ENCODE results near the gene CSRNP3. TPM values are rescaled to one million over a fixed set of nuclear protein-coding genes. Genes with fewer than 3 reads are reported as not detected.
A peak's percentile ranks its signal among the peaks of the same experiment; 100 is the strongest.

Gene CSRNP3
- total and polyA plus RNA-seq, 4 donors = 0.20 to 5.4 (median 2.1) TPM

- no peak overlapping the region for H3K4me3 ChIP-seq (ENCODE audit: low read length in 2 of 2)
- DNase-seq (no peak), ATAC-seq (ENCODE audit: low FRiP score) (no peak)
- H3K27me3 ChIP-seq (ENCODE audit: control insufficient read depth in 1 of 2, insufficient read depth in 2 of 2, low read length in 1 of 2) = no peaks in the 10 kb centered on the region
- no peaks in the 10 kb centered on the region for H3K36me3 ChIP-seq (ENCODE audit: control insufficient read depth in 1 of 2, insufficient read depth in 2 of 2, low read length in 1 of 2)
- intact Hi-C loops (cut with DNase I) = no loop called here
- WGBS, 2 donors = 93 to 94% methylated on average over 4 of the region's 4 CpGs
- no peak overlapping the region for H3K27ac ChIP-seq (ENCODE audit: low read depth in 1 of 2, low read length in 2 of 2)
- H3K9me3 ChIP-seq (ENCODE audit: control insufficient read depth, low read length) = no peaks in the 10 kb centered on the region
- H3K4me1 ChIP-seq (ENCODE audit: control insufficient read depth in 1 of 2, insufficient read depth in 2 of 2, low read length in 2 of 2) = no peaks in the 10 kb centered on the region
These were observed 96.5 kb downstream of the CSRNP3 start for GRCh38 chr2:165566008-165566407.

DNA sequence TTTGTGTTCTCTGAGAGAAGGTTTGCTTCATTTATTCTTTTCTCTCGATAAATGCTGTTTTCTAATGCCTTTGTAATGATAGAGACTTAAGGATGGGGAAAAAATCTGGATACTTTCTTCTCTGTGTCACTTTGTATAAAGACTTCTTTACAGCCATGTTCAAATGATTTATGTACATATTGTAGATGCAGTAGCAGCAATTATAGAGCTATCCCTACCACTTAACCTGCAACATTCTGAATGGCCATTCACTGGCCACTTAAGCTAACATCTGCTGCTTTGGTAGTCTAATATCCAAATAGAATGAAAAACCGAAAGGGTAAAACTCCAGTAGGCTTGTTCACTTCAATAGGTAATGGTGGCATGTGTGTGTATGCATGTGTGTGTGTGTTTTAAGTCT lies 97.8 kb downstream of the CSRNP3 start:
- no peaks in the 10 kb centered on the region for H3K4me1 ChIP-seq (ENCODE audit: control insufficient read depth in 1 of 2, insufficient read depth in 2 of 2, low read length in 2 of 2)
- H3K4me3 ChIP-seq (ENCODE audit: low read length in 2 of 2) = no peak overlapping the region
- ATAC-seq (ENCODE audit: low FRiP score) (no peak), DNase-seq (no peak)
- no peak overlapping the region for H3K27ac ChIP-seq (ENCODE audit: low read depth in 1 of 2, low read length in 2 of 2)
- no peaks in the 10 kb centered on the region for H3K9me3 ChIP-seq (ENCODE audit: control insufficient read depth, low read length)
- H3K36me3 ChIP-seq (ENCODE audit: control insufficient read depth in 1 of 2, insufficient read depth in 2 of 2, low read length in 1 of 2) = no peaks in the 10 kb centered on the region
- intact Hi-C loops (cut with DNase I) = no loop called here
- no peaks in the 10 kb centered on the region for H3K27me3 ChIP-seq (ENCODE audit: control insufficient read depth in 1 of 2, insufficient read depth in 2 of 2, low read length in 1 of 2)
- 94 to 95% methylated on average over 2 of the region's 2 CpGs for WGBS, 2 donors

GRCh38 chr2:165568361-165568760 lies 98.9 kb downstream of the CSRNP3 start:
- no peaks in the 10 kb centered on the region for H3K27me3 ChIP-seq (ENCODE audit: control insufficient read depth in 1 of 2, insufficient read depth in 2 of 2, low read length in 1 of 2)
- no peak for ATAC-seq (ENCODE audit: low FRiP score)
- no peaks in the 10 kb centered on the region for H3K9me3 ChIP-seq (ENCODE audit: control insufficient read depth, low read length)
- intact Hi-C loops (cut with DNase I) = no loop called here
- no peak for DNase-seq
- H3K4me1 ChIP-seq (ENCODE audit: control insufficient read depth in 1 of 2, insufficient read depth in 2 of 2, low read length in 2 of 2) = no peaks in the 10 kb centered on the region
- no peak overlapping the region for H3K27ac ChIP-seq (ENCODE audit: low read depth in 1 of 2, low read length in 2 of 2)
- H3K36me3 ChIP-seq (ENCODE audit: control insufficient read depth in 1 of 2, insufficient read depth in 2 of 2, low read length in 1 of 2) = no peaks in the 10 kb centered on the region
- H3K4me3 ChIP-seq (ENCODE audit: low read length in 2 of 2) = no peak overlapping the region

GRCh38 chr2:165571477-165571876 lies 102.0 kb downstream of the CSRNP3 start:
- 98 to 100% methylated on average over 1 of the region's 1 CpG for WGBS, 2 donors
- Histone ChIP-seq H3K36me3 (ENCODE audit: control insufficient read depth in 1 of 2, insufficient read depth in 2 of 2, low read length in 1 of 2) (no peaks in the 10 kb centered on the region), H3K9me3 (ENCODE audit: control insufficient read depth, low read length) (no peaks in the 10 kb centered on the region), H3K27me3 (ENCODE audit: control insufficient read depth in 1 of 2, insufficient read depth in 2 of 2, low read length in 1 of 2) (no peaks in the 10 kb centered on the region), H3K27ac (ENCODE audit: low read depth in 1 of 2, low read length in 2 of 2) (no peak overlapping the region), H3K4me3 (ENCODE audit: low read length in 2 of 2) (no peak overlapping the region), H3K4me1 (ENCODE audit: control insufficient read depth in 1 of 2, insufficient read depth in 2 of 2, low read length in 2 of 2) (no peaks in the 10 kb centered on the region)
- intact Hi-C loops (cut with DNase I) = no loop called here
- ATAC-seq (ENCODE audit: low FRiP score) (no peak), DNase-seq (no peak)

GRCh38 chr2:165572151-165572550 lies 102.7 kb downstream of the CSRNP3 start:
- Histone ChIP-seq H3K36me3 (ENCODE audit: control insufficient read depth in 1 of 2, insufficient read depth in 2 of 2, low read length in 1 of 2) (no peaks in the 10 kb centered on the region), H3K27me3 (ENCODE audit: control insufficient read depth in 1 of 2, insufficient read depth in 2 of 2, low read length in 1 of 2) (no peaks in the 10 kb centered on the region), H3K4me1 (ENCODE audit: control insufficient read depth in 1 of 2, insufficient read depth in 2 of 2, low read length in 2 of 2) (no peaks in the 10 kb centered on the region), H3K9me3 (ENCODE audit: control insufficient read depth, low read length) (no peaks in the 10 kb centered on the region), H3K4me3 (ENCODE audit: low read length in 2 of 2) (no peak overlapping the region), H3K27ac (ENCODE audit: low read depth in 1 of 2, low read length in 2 of 2) (no peak overlapping the region)
- intact Hi-C loops (cut with DNase I) = no loop called here
- ATAC-seq (ENCODE audit: low FRiP score) (no peak), DNase-seq (no peak)
- 28 to 29% methylated on average over 3 of the region's 3 CpGs for WGBS, 2 donors

DNA sequence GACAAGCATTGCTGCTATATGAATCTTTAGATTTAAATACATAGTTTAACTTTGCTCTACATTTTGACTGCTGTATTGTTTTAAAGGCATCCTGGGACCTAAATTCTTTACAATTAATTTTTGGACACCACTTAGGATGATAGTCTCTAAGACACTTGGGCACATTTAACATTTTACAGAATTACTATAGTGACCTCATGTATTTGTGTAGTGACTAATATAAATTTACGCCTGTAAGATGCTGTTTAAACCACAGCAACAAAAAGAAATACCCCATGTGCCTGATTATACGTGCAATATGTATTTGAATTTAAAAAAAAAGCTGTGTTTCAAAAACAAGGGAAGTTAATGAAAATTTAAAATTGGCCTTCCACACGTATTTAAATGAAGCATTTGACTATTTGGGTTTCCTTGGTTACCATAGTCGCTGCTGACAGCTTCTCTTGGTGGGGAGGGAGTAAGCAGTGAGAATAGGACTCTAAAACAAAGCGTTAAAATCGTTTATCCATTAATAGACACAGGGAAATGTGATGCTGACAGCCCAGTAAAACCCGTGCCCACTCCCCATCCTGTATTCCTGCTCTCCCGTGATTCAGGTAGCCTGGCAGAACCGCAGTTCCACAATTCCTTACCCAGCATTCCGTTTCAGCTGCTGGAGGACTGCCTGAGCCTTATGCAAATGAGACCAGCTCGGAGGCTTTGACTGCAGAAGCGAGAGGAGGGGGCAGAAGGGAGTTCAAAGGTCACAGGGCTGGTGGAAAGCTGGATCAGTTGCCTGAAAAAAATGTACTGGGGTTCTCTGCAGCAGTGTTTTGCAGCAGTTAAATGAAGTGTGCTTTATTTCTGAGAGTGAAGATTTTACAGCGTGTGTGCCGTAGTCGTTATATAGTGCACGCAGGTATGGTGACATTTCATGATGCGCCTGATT lies 104.3 kb downstream of the CSRNP3 start:
- Histone ChIP-seq H3K27me3 (ENCODE audit: control insufficient read depth in 1 of 2, insufficient read depth in 2 of 2, low read length in 1 of 2) (no peaks in the 10 kb centered on the region), H3K9me3 (ENCODE audit: control insufficient read depth, low read length) (no peaks in the 10 kb centered on the region), H3K27ac (ENCODE audit: low read depth in 1 of 2, low read length in 2 of 2) (no peak overlapping the region), H3K36me3 (ENCODE audit: control insufficient read depth in 1 of 2, insufficient read depth in 2 of 2, low read length in 1 of 2) (no peaks in the 10 kb centered on the region), H3K4me1 (ENCODE audit: control insufficient read depth in 1 of 2, insufficient read depth in 2 of 2, low read length in 2 of 2) (no peaks in the 10 kb centered on the region), H3K4me3 (ENCODE audit: low read length in 2 of 2) (peak overlapping the region; percentile 30 to 60)
- intact Hi-C loops (cut with DNase I) = no loop called here
- ATAC-seq (ENCODE audit: low FRiP score) (peak; percentile 86), DNase-seq (peak in 1 of 2 donors; percentile 48)
- WGBS, 2 donors = 15 to 17% methylated on average over 17 of the region's 17 CpGs

DNA sequence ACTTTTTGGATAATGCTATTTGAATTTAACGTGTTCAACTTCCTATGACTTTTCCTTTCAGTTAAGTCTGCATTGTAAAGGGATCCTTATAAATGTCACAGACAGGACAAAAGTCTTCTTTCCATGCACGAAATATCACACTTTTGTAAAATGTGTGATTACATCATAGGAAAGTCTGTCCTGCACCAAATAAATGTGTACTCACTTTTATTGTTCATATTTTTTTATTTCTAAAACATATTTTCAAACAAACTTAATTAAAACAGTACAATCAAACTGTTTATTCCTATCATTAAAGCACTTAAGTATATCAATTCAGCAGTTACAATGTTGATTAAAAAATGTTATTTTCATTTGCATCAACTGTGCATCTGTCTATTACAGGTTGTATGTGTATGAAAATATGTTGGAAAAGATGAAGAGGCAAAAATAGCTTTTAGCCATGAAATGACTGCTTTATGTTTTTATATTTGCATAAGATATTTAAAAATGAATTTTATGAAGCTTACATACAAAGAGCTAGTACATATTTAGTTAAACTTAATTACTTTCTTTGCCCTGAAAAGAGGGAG lies 105.6 kb downstream of the CSRNP3 start:
- no peaks in the 10 kb centered on the region for H3K9me3 ChIP-seq (ENCODE audit: control insufficient read depth, low read length)
- no peak for DNase-seq
- no peak overlapping the region for H3K27ac ChIP-seq (ENCODE audit: low read depth in 1 of 2, low read length in 2 of 2)
- H3K36me3 ChIP-seq (ENCODE audit: control insufficient read depth in 1 of 2, insufficient read depth in 2 of 2, low read length in 1 of 2) = no peaks in the 10 kb centered on the region
- H3K4me1 ChIP-seq (ENCODE audit: control insufficient read depth in 1 of 2, insufficient read depth in 2 of 2, low read length in 2 of 2) = no peaks in the 10 kb centered on the region
- 86 to 87% methylated on average over 2 of the region's 2 CpGs for WGBS, 2 donors
- no peaks in the 10 kb centered on the region for H3K27me3 ChIP-seq (ENCODE audit: control insufficient read depth in 1 of 2, insufficient read depth in 2 of 2, low read length in 1 of 2)
- no peak overlapping the region for H3K4me3 ChIP-seq (ENCODE audit: low read length in 2 of 2)
- no peak for ATAC-seq (ENCODE audit: low FRiP score)
- intact Hi-C loops (cut with DNase I) = no loop called here

- DNase-seq = no peak
- Histone ChIP-seq H3K36me3 (ENCODE audit: control insufficient read depth in 1 of 2, insufficient read depth in 2 of 2, low read length in 1 of 2) (no peaks in the 10 kb centered on the region), H3K4me3 (ENCODE audit: low read length in 2 of 2) (no peak overlapping the region), H3K27me3 (ENCODE audit: control insufficient read depth in 1 of 2, insufficient read depth in 2 of 2, low read length in 1 of 2) (no peaks in the 10 kb centered on the region), H3K27ac (ENCODE audit: low read depth in 1 of 2, low read length in 2 of 2) (no peak overlapping the region), H3K9me3 (ENCODE audit: control insufficient read depth, low read length) (no peaks in the 10 kb centered on the region), H3K4me1 (ENCODE audit: control insufficient read depth in 1 of 2, insufficient read depth in 2 of 2, low read length in 2 of 2) (peaks cover 0 to 2% of the 10 kb centered on the region in 2 donors)
- 86% methylated on average over 3 of the region's 3 CpGs for WGBS, 2 donors
- no peak for ATAC-seq (ENCODE audit: low FRiP score)
- intact Hi-C loops (cut with DNase I) = no loop called here
These were observed 107.1 kb downstream of the CSRNP3 start for GRCh38 chr2:165576409-165577154.
